Erythroblast (primary cell): Measurements from ENCODE around the gene FAM184A.

ENCODE experiments used
- GATA1 ChIP-seq: IDR thresholded peaks from 2 replicates; pipeline ENCODE4 v1.6.1; 2011; ENCODE audit warnings: low read depth, mild to moderate bottlenecking, control low read depth, low read length, moderate library complexity
- POLR2A ChIP-seq: IDR thresholded peaks from 2 replicates; pipeline ENCODE4 v1.6.1; 2011; ENCODE audit warnings: mild to moderate bottlenecking, low read length

- TF ChIP-seq POLR2A (no peak), GATA1 (no peak)
Measured at GRCh38 chr6:118932421-118932820, 146.0 kb downstream of the FAM184A start.
